A549 (cell line): ENCODE results near the gene HYAL3. TPM values are rescaled to one million over a fixed set of nuclear protein-coding genes. Genes with fewer than 3 reads are reported as not detected.

Experiments
- ATAC-seq, 2 experiments: fragments of 200-7000 bp in 1 of 2; fragments of >200 bp in 1 of 2; cut with Nextera tagmentation in 1 of 2; cut with Tn5 transposase in 1 of 2; 3 replicates each; pipeline versions ENCODE4 v1.8.0 to v1.9.1; 2018 to 2020; ENCODE audit warnings: mild to moderate bottlenecking in 1 of 2, moderate library complexity in 1 of 2
- CTCF ChIA-PET: fragments of 300-600 bp; sonication (Branson Sonifier 250); formaldehyde crosslinking; extraction: SDS; loops from one replicate; lab custom pipeline; 2021; ENCODE audit warnings: antibody characterized with exemption, inconsistent platforms; lab: Yijun Ruan, JAX
- POLR2A ChIA-PET: fragments of 350-600 bp; formaldehyde crosslinking; extraction: SDS; loops from one replicate; lab custom pipeline; 2021; ENCODE audit warnings: antibody characterized with exemption, inconsistent platforms; lab: Yijun Ruan, JAX
- DNase-seq, 2 experiments: peaks; one replicate each; pipeline versions ENCODE4 v3.0.0 to v3.0.0-alpha.2; 2011 to 2016; ENCODE audit warnings: low read depth in 1 of 2, low spot score in 1 of 2
- FAIRE-seq: peaks from 2 replicates; lab custom pipeline; 2011; peaks lifted over from hg19 to GRCh38; lab: Jason Lieb, UNC
- H3K27ac ChIP-seq, 2 experiments: fragments of >200 bp; sonication (Bioruptor Twin); formaldehyde crosslinking; 3 replicates each; pipeline ENCODE4 v1.5.1; 2016 to 2017
- H3K4me1 ChIP-seq: fragments of >200 bp; sonication (Bioruptor Twin); formaldehyde crosslinking; 3 replicates; pipeline ENCODE4 v1.6.1; 2016
- H3K4me2 ChIP-seq: fragments of >200 bp; sonication (Bioruptor Twin); formaldehyde crosslinking; 3 replicates; pipeline ENCODE4 v1.6.1; 2016
- H3K4me3 ChIP-seq: fragments of >200 bp; sonication (Bioruptor Twin); formaldehyde crosslinking; 3 replicates; pipeline ENCODE4 v1.5.1; 2016
- H3K9me3 ChIP-seq: fragments of >200 bp; sonication (Bioruptor Twin); formaldehyde crosslinking; 3 replicates; pipeline ENCODE4 v1.6.1; 2016
- CBX2 ChIP-seq: fragments of 200-600 bp; sonication (generic); IDR thresholded peaks from 2 replicates; pipeline ENCODE4 v1.6.1; 2016; ENCODE audit warnings: low read depth, mild to moderate bottlenecking, borderline replicate concordance
- CBX8 ChIP-seq: fragments of 200-600 bp; sonication (generic); IDR thresholded peaks from 2 replicates; pipeline ENCODE4 v1.6.1; 2016
- EHF ChIP-seq: fragments of 250-450 bp; sonication (Bioruptor Pico); IDR thresholded peaks from 2 replicates; pipeline ENCODE4 v1.5.0; 2020; ENCODE audit warnings: mild to moderate bottlenecking
- EP300 ChIP-seq, 2 experiments: fragments of >200 bp; sonication (Bioruptor Twin); formaldehyde crosslinking; IDR thresholded peaks; 2 replicates in 1 of 2; 3 replicates in 1 of 2; pipeline ENCODE4 v1.6.1; 2016 to 2017
- ESRRA ChIP-seq: fragments of 150-350 bp; IDR thresholded peaks from 2 replicates; pipeline ENCODE4 v1.6.1; 2014; ENCODE audit warnings: mild to moderate bottlenecking, low read length, borderline replicate concordance
- FOSB ChIP-seq: fragments of 250-450 bp; sonication (Bioruptor Pico); IDR thresholded peaks from 2 replicates; pipeline ENCODE4 v1.5.0; 2020; ENCODE audit warnings: mild to moderate bottlenecking, moderate library complexity
- HDAC2 ChIP-seq: fragments of 200-600 bp; sonication (generic); IDR thresholded peaks from 2 replicates; pipeline ENCODE4 v1.6.1; 2016
- HMGXB4 ChIP-seq: fragments of 250-450 bp; sonication (Bioruptor Pico); IDR thresholded peaks from 2 replicates; pipeline ENCODE4 v1.5.0; 2021; ENCODE audit warnings: mild to moderate bottlenecking, moderate library complexity, borderline replicate concordance
- HOXB13 ChIP-seq: fragments of 250-450 bp; sonication (Bioruptor Pico); IDR thresholded peaks from 2 replicates; pipeline ENCODE4 v1.5.0; 2020; ENCODE audit warnings: low read depth, mild to moderate bottlenecking, moderate library complexity
- JUN ChIP-seq, 2 experiments: fragments of >200 bp; sonication (Bioruptor Twin); formaldehyde crosslinking; IDR thresholded peaks; 2 replicates in 1 of 2; 3 replicates in 1 of 2; pipeline ENCODE4 v1.6.1; 2016 to 2017
- KDM5A ChIP-seq: fragments of 200-600 bp; sonication (generic); IDR thresholded peaks from 2 replicates; pipeline ENCODE4 v1.6.1; 2016; ENCODE audit warnings: antibody characterized with exemption, mild to moderate bottlenecking
- MAFK ChIP-seq: fragments of 450-650 bp; IDR thresholded peaks from 2 replicates; pipeline ENCODE4 v1.6.1; 2014; ENCODE audit not compliant: partially characterized antibody
- NFE2L2 ChIP-seq: fragments of 150-350 bp; conservative IDR thresholded peaks from 2 replicates; pipeline ENCODE4 v1.6.1; 2014; ENCODE audit warnings: low read length
- NPAS2 ChIP-seq: fragments of 250-450 bp; sonication (Bioruptor Pico); IDR thresholded peaks from 2 replicates; pipeline ENCODE4 v1.8.0; 2022; ENCODE audit warnings: mild to moderate bottlenecking, moderate library complexity, borderline replicate concordance
- POLR2A ChIP-seq: IDR thresholded peaks from 2 replicates; pipeline ENCODE4 v1.6.1; 2012; ENCODE audit warnings: mild to moderate bottlenecking, low read length
- POLR2AphosphoS2 ChIP-seq: conservative IDR thresholded peaks from 2 replicates; pipeline ENCODE4 v1.6.1; 2012; ENCODE audit warnings: low read length, improper control_type of control experiment, inconsistent platforms
- RAD21 ChIP-seq, 2 experiments: fragments of >200 bp in 1 of 2; sonication (Bioruptor Twin) in 1 of 2; formaldehyde crosslinking in 1 of 2; IDR thresholded peaks in 1 of 2; conservative IDR thresholded peaks in 1 of 2; 2 replicates in 1 of 2; 3 replicates in 1 of 2; pipeline ENCODE4 v1.6.1; 2012 to 2018; ENCODE audit warnings: inconsistent platforms in 1 of 2
- RCOR1 ChIP-seq: fragments of 150-350 bp; IDR thresholded peaks from 2 replicates; pipeline ENCODE4 v1.6.1; 2014; ENCODE audit warnings: antibody characterized with exemption, low read length, low read depth
- RFX5 ChIP-seq: fragments of 450-650 bp; IDR thresholded peaks from 2 replicates; pipeline ENCODE4 v1.7.1; 2014; ENCODE audit warnings: antibody characterized with exemption, mild to moderate bottlenecking, moderate library complexity
- SMC3 ChIP-seq: fragments of >200 bp; sonication (Bioruptor Twin); formaldehyde crosslinking; IDR thresholded peaks from 3 replicates; pipeline ENCODE4 v1.6.1; 2018; ENCODE audit warnings: inconsistent platforms
- TP53 ChIP-seq: fragments of 250-450 bp; sonication (Bioruptor Pico); IDR thresholded peaks from 2 replicates; pipeline ENCODE4 v1.5.0; 2021; ENCODE audit warnings: mild to moderate bottlenecking, moderate library complexity
- ZFP36 ChIP-seq: fragments of 450-650 bp; IDR thresholded peaks from 2 replicates; pipeline ENCODE4 v1.6.1; 2014; ENCODE audit warnings: borderline replicate concordance; ENCODE audit not compliant: partially characterized antibody
- WGBS: methylation state at CpG from one replicate; pipeline ENCODE4 v1.1.6; 2017; ENCODE audit errors: missing lambda C conversion rate; 5-methylcytosine and 5-hydroxymethylcytosine counted together
- polyA plus RNA-seq, 4 experiments: library from polyadenylated mRNA; depleted of rRNA in 3 of 4; stranded (reverse); fragments of >200 nt; fragmentation: RNase III in 1 of 4; extraction: RNeasy Plus Mini Kit Qiagen cat#74134 plus additional on column Dnase treatment in 1 of 4; gene quantifications; 2 replicates in 3 of 4; 3 replicates in 1 of 4; pipeline ENCODE4 v1.2.3, GENCODE V29; 2011 to 2017
- TF ChIP-seq, protein P1 (sequence below): fragments of 150-350 bp; IDR thresholded peaks from 2 replicates; pipeline ENCODE4 v1.6.1; 2014; ENCODE audit warnings: low read depth, mild to moderate bottlenecking, low read length
- TF ChIP-seq, protein P2 (sequence below): fragments of >200 bp; sonication (Bioruptor Twin); formaldehyde crosslinking; IDR thresholded peaks from 3 replicates; pipeline ENCODE4 v1.6.1; 2016
- TF ChIP-seq, protein P3 (sequence below): IDR thresholded peaks from 2 replicates; pipeline ENCODE4 v1.6.1; 2012

The HYAL3 gene
- polyA plus RNA-seq, 2 of the 4 experiments (the other 2 are of a cell fraction): 3.0 to 5.0 TPM

- TF ChIP-seq RAD21 (conservative IDR thresholded peaks at IDR 0.05 in 1 of 2, IDR thresholded peaks at IDR 0.05 in 1 of 2) (peak; percentile 57 to 77), EHF (CRISPR knock-in tag) (no peak), EP300 (IDR thresholded peaks at IDR 0.05) (no peak), KDM5A (no peak), JUN (IDR thresholded peaks at IDR 0.05) (peak in 1 of 2 experiments; percentile 89; a peak in 4 of 5 replicates), FOSB (CRISPR knock-in tag) (no peak), HDAC2 (no peak), SMC3 (peak; percentile 79), POLR2AphosphoS2 (no peak), CBX8 (no peak), TP53 (CRISPR knock-in tag) (no peak)
- TF ChIP-seq, protein P1, sequence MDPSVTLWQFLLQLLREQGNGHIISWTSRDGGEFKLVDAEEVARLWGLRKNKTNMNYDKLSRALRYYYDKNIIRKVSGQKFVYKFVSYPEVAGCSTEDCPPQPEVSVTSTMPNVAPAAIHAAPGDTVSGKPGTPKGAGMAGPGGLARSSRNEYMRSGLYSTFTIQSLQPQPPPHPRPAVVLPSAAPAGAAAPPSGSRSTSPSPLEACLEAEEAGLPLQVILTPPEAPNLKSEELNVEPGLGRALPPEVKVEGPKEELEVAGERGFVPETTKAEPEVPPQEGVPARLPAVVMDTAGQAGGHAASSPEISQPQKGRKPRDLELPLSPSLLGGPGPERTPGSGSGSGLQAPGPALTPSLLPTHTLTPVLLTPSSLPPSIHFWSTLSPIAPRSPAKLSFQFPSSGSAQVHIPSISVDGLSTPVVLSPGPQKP: no peak
- TF ChIP-seq, protein P2, sequence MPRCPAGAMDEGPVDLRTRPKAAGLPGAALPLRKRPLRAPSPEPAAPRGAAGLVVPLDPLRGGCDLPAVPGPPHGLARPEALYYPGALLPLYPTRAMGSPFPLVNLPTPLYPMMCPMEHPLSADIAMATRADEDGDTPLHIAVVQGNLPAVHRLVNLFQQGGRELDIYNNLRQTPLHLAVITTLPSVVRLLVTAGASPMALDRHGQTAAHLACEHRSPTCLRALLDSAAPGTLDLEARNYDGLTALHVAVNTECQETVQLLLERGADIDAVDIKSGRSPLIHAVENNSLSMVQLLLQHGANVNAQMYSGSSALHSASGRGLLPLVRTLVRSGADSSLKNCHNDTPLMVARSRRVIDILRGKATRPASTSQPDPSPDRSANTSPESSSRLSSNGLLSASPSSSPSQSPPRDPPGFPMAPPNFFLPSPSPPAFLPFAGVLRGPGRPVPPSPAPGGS: peak; percentile 46; the same call in 1 of the 3 replicates
Measured at GRCh38 chr3:50260027-50260941, 38.9 kb downstream of the HYAL3 start (continued).

- no peaks in the 10 kb centered on the region for H3K9me3 ChIP-seq
- no peak for TF ChIP-seq RCOR1
- TF ChIP-seq ESRRA: no peak
- TF ChIP-seq, all 56 proteins: peak for 0
- FAIRE-seq (no peak), DNase-seq (no peak), ATAC-seq (peak; percentile 23 to 37)
- WGBS: 69% methylated on average over 9 of the region's 18 CpGs
- peaks cover 26% of the 10 kb centered on the region for H3K4me1 ChIP-seq
- POLR2A ChIA-PET: interaction anchor here (0.5 to 2.4 kb wide), 10 partner anchors 10 to 78 kb away, joined by 3 to 10 read pairs (median 4); partner anchors contain the start of genes GNAI2, HYAL3, NAA80 and SEMA3B
- H3K4me2 ChIP-seq: peak overlapping the region; percentile 95
- H3K27ac ChIP-seq: peak overlapping the region; percentile 94 to 99
- CTCF ChIA-PET: interaction anchor here (0.5 to 8.1 kb wide), 18 partner anchors 8 to 88 kb away, joined by 3 to 67 read pairs (median 4); partner anchors contain the start of genes GNAT1 and LSMEM2
- peak overlapping the region; percentile 85 for H3K4me3 ChIP-seq
Measured at GRCh38 chr3:50259432-50260026, 39.7 kb downstream of the HYAL3 start.

DNA sequence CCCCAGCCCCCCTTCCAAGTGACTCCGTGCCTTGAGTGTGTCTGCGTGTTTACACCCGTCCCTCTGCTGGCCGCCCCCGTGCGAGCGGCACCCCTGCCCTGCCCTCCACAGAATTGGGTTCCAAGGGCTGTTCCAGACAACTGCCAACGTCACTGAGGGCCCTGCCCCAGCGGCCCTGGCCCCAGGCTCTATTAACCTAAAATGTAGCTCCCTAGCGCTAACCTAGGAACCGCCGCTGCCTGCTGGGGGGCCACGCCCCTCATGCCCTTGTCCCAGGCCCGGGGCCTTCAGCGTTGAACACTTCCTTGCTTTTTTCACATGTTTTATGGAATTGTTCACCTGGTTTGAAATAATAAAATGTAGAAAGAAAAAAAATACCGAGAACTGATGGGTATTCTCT, 40.2 kb downstream of the HYAL3 start:
- no peak for FAIRE-seq
- Histone ChIP-seq H3K27ac (no peak overlapping the region; a peak in 1 of 6 replicates), H3K4me1 (peaks cover 21% of the 10 kb centered on the region), H3K4me3 (no peak overlapping the region), H3K4me2 (no peak overlapping the region), H3K9me3 (no peaks in the 10 kb centered on the region)
- 88% methylated on average over 15 of the region's 16 CpGs for WGBS
- POLR2A ChIA-PET: interaction anchor here (1.1 to 2.4 kb wide), 2 partner anchors 12 to 23 kb away, joined by 4 to 9 read pairs; no protein-coding TSS in a partner anchor
- no peak for ATAC-seq
- TF ChIP-seq ESRRA (no peak), RCOR1 (no peak), HOXB13 (CRISPR knock-in tag) (no peak), MAFK (no peak), NFE2L2 (no peak), HMGXB4 (CRISPR knock-in tag) (no peak), POLR2A (no peak), ZFP36 (no peak), RFX5 (no peak), CBX2 (no peak), NPAS2 (CRISPR knock-in tag) (no peak)
- TF ChIP-seq, protein P3, sequence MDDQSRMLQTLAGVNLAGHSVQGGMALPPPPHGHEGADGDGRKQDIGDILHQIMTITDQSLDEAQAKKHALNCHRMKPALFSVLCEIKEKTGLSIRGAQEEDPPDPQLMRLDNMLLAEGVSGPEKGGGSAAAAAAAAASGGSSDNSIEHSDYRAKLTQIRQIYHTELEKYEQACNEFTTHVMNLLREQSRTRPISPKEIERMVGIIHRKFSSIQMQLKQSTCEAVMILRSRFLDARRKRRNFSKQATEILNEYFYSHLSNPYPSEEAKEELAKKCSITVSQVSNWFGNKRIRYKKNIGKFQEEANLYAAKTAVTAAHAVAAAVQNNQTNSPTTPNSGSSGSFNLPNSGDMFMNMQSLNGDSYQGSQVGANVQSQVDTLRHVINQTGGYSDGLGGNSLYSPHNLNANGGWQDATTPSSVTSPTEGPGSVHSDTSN: no peak
- no peak for DNase-seq
- CTCF ChIA-PET: interaction anchor here (0.5 to 8.1 kb wide), 11 partner anchors 11 to 89 kb away, joined by 3 to 67 read pairs (median 6); partner anchors contain the start of gene GNAT1
